CD4-positive, alpha-beta T cell treated with Interleukin-4 for 4 hours (primary cell): Measurements from ENCODE around the gene KLHL29.

Experiments used
- DNase-seq: peaks from one replicate; pipeline ENCODE4 v3.0.0-alpha.2; 2020

Gene KLHL29

GRCh38 chr2:23478933-23479683, 94.1 kb downstream of the KLHL29 start:
- DNase-seq = no peak

GRCh38 chr2:23480957-23481797, 96.2 kb downstream of the KLHL29 start:
- no peak for DNase-seq

GRCh38 chr2:23482188-23482587, 97.2 kb downstream of the KLHL29 start:
- no peak for DNase-seq

- no peak for DNase-seq
These were observed 97.6 kb downstream of the KLHL29 start for GRCh38 chr2:23482607-23483006.

- no peak for DNase-seq
These were observed 98.8 kb downstream of the KLHL29 start for GRCh38 chr2:23483791-23484190.

GRCh38 chr2:23484275-23484674, 99.3 kb downstream of the KLHL29 start:
- no peak for DNase-seq

- no peak for DNase-seq
These were observed 99.8 kb downstream of the KLHL29 start for GRCh38 chr2:23484767-23485166.

- no peak for DNase-seq
These were observed 100.3 kb downstream of the KLHL29 start for GRCh38 chr2:23485261-23485660.

GRCh38 chr2:23485841-23486683, 101.1 kb downstream of the KLHL29 start:
- no peak for DNase-seq

- DNase-seq = no peak
These were observed 101.7 kb downstream of the KLHL29 start for GRCh38 chr2:23486684-23487075.

GRCh38 chr2:23487735-23488492, 102.9 kb downstream of the KLHL29 start:
- no peak for DNase-seq

GRCh38 chr2:23488584-23488983, 103.6 kb downstream of the KLHL29 start:
- no peak for DNase-seq

- DNase-seq = no peak
These were observed 104.7 kb downstream of the KLHL29 start for GRCh38 chr2:23489471-23490322.

- DNase-seq = no peak
These were observed 106.8 kb downstream of the KLHL29 start for GRCh38 chr2:23491591-23492336.

GRCh38 chr2:23492337-23492675, 107.3 kb downstream of the KLHL29 start:
- no peak for DNase-seq

- no peak for DNase-seq
These were observed 107.9 kb downstream of the KLHL29 start for GRCh38 chr2:23492921-23493320.

GRCh38 chr2:23493846-23494245, 108.9 kb downstream of the KLHL29 start:
- DNase-seq = no peak

GRCh38 chr2:23494286-23494685, 109.3 kb downstream of the KLHL29 start:
- no peak for DNase-seq

GRCh38 chr2:23495661-23496114, 110.7 kb downstream of the KLHL29 start:
- no peak for DNase-seq

- no peak for DNase-seq
These were observed 111.5 kb downstream of the KLHL29 start for GRCh38 chr2:23496456-23496855.

GRCh38 chr2:23497063-23497462, 112.1 kb downstream of the KLHL29 start:
- DNase-seq = no peak
